Natural killer cell (primary cell): ENCODE data around the gene TTF2. TPM values are rescaled to one million over a fixed set of nuclear protein-coding genes. Genes with fewer than 3 reads are reported as not detected.

Experiments used
- ATAC-seq, 3 donors: fragments of 150-1000 bp in 2 of 3; fragments of 200-7000 bp in 1 of 3; cut with Tn5 transposase; 1 replicate in 1 of 3; 2 replicates in 2 of 3; pipeline ENCODE4 v1.10.0; 2021; ENCODE audit warnings: mild to moderate bottlenecking in 2 of 3, moderate library complexity in 2 of 3
- DNase-seq, 2 donors: peaks; one replicate each; pipeline versions ENCODE4 v3.0.0 to v3.0.0-alpha.2; 2013 to 2021; ENCODE audit warnings: mixed read lengths in 1 of 2
- H3K27ac ChIP-seq: one replicate; pipeline ENCODE4 v1.5.1; 2013; ENCODE audit warnings: mild to moderate bottlenecking, low read length
- H3K27me3 ChIP-seq: one replicate; pipeline ENCODE4 v1.6.1; 2013; ENCODE audit warnings: low read length; ENCODE audit not compliant: control insufficient read depth, insufficient read depth
- H3K36me3 ChIP-seq: one replicate; pipeline ENCODE4 v1.6.1; 2013; ENCODE audit warnings: low read length; ENCODE audit not compliant: control insufficient read depth, insufficient read depth
- H3K4me1 ChIP-seq: one replicate; pipeline ENCODE4 v1.6.1; 2013; ENCODE audit warnings: low read length; ENCODE audit not compliant: control insufficient read depth, insufficient read depth
- H3K4me3 ChIP-seq: one replicate; pipeline ENCODE4 v1.5.1; 2013; ENCODE audit warnings: low read length
- H3K9me3 ChIP-seq: one replicate; pipeline ENCODE4 v1.6.1; 2013; ENCODE audit warnings: low read length; ENCODE audit not compliant: control insufficient read depth, insufficient read depth
- H3K27ac Mint-ChIP-seq, 2 donors: one replicate each; pipeline ENCODE4 v1.8.0; 2022; ENCODE audit warnings: mild to moderate bottlenecking in 2 of 2, mixed read lengths in 2 of 2, moderate library complexity in 1 of 2
- H3K27me3 Mint-ChIP-seq, 2 donors: one replicate each; pipeline ENCODE4 v1.8.0; 2022; ENCODE audit warnings: low read depth in 2 of 2, mixed read lengths in 2 of 2
- H3K36me3 Mint-ChIP-seq: one replicate; pipeline ENCODE4 v1.8.0; 2022; ENCODE audit warnings: mixed read lengths
- H3K4me1 Mint-ChIP-seq, 2 donors: one replicate each; pipeline ENCODE4 v1.8.0; 2022; ENCODE audit warnings: mixed read lengths in 2 of 2
- H3K4me3 Mint-ChIP-seq: one replicate; pipeline ENCODE4 v1.8.0; 2022; ENCODE audit warnings: mild to moderate bottlenecking, moderate library complexity, mixed read lengths
- H3K9me3 Mint-ChIP-seq, 2 donors: one replicate each; pipeline ENCODE4 v1.8.0; 2022; ENCODE audit warnings: mixed read lengths in 2 of 2
- CTCF ChIP-seq: fragments of 200-600 bp; IDR thresholded peaks from one replicate; pipeline ENCODE4 v1.8.0; 2022; ENCODE audit warnings: antibody characterized with exemption
- WGBS: methylation state at CpG from one replicate; pipeline ENCODE4 v1.1.7; 2013; ENCODE audit warnings: missing lambda C conversion rate; ENCODE audit not compliant: insufficient coverage; 5-methylcytosine and 5-hydroxymethylcytosine counted together
- intact Hi-C: fragments of 100-400 bp; cut with micrococcal nuclease; formaldehyde crosslinking; loops from one replicate; pipeline ENCODE4 v1.14.2; 2022
- total RNA-seq, 4 donors: library from RNA; stranded (reverse); fragments of 120-200 nt in 1 of 4; gene quantifications; one replicate each; pipeline versions ENCODE4 v1.2.3 to v1.2.4, GENCODE V29; 2013 to 2022

TTF2 gene
- total RNA-seq, 3 donors from 2014 or later (not counting 1 experiment from before 2014, with no cell fraction given), result 17.9 to 24.7 (median 23.9) TPM

- Histone ChIP-seq H3K9me3 (no peaks in the 10 kb centered on the region), H3K36me3 (peaks cover 40% of the 10 kb centered on the region), H3K4me3 (no peak overlapping the region), H3K4me1 (no peaks in the 10 kb centered on the region), H3K27me3 (no peaks in the 10 kb centered on the region), H3K27ac (no peak overlapping the region)
- Mint-ChIP-seq H3K4me1 (peaks cover 6% of the 10 kb centered on the region in 2 donors), H3K4me3 (no peak overlapping the region), H3K27me3 (no peaks in the 10 kb centered on the region), H3K9me3 (no peaks in the 10 kb centered on the region), H3K27ac (no peak overlapping the region), H3K36me3 (peaks cover 10% of the 10 kb centered on the region)
- no peak for TF ChIP-seq CTCF
- ATAC-seq (no peak), DNase-seq (no peak)
- intact Hi-C loops, result no loop called here
- WGBS, result 96% methylated on average over 7 of the region's 7 CpGs
Observed at GRCh38 chr1:117094841-117095604, 34.9 kb downstream of the TTF2 start.

- H3K9me3 Mint-ChIP-seq, result no peaks in the 10 kb centered on the region
- H3K4me3 Mint-ChIP-seq, result no peak overlapping the region
- peaks cover 10% of the 10 kb centered on the region for H3K36me3 Mint-ChIP-seq
- ATAC-seq (no peak), DNase-seq (no peak)
- Histone ChIP-seq H3K27me3 (no peaks in the 10 kb centered on the region), H3K9me3 (no peaks in the 10 kb centered on the region), H3K4me1 (no peaks in the 10 kb centered on the region), H3K27ac (no peak overlapping the region), H3K36me3 (peaks cover 36% of the 10 kb centered on the region), H3K4me3 (no peak overlapping the region)
- intact Hi-C loops, result no loop called here
- WGBS, result 96% methylated on average over 3 of the region's 3 CpGs
- no peak overlapping the region for H3K27ac Mint-ChIP-seq
- TF ChIP-seq CTCF, result no peak
- H3K4me1 Mint-ChIP-seq, result peaks cover 6% of the 10 kb centered on the region in 2 donors
- no peaks in the 10 kb centered on the region for H3K27me3 Mint-ChIP-seq
Observed at GRCh38 chr1:117096951-117097408, 36.9 kb downstream of the TTF2 start.

- Mint-ChIP-seq H3K36me3 (peaks cover 10% of the 10 kb centered on the region), H3K27ac (no peak overlapping the region), H3K4me1 (peaks cover 6% of the 10 kb centered on the region in 2 donors), H3K27me3 (no peaks in the 10 kb centered on the region), H3K4me3 (no peak overlapping the region), H3K9me3 (no peaks in the 10 kb centered on the region)
- Histone ChIP-seq H3K4me3 (no peak overlapping the region), H3K27ac (no peak overlapping the region), H3K9me3 (no peaks in the 10 kb centered on the region), H3K27me3 (no peaks in the 10 kb centered on the region), H3K4me1 (no peaks in the 10 kb centered on the region), H3K36me3 (peaks cover 40% of the 10 kb centered on the region)
- ATAC-seq, result no peak
- intact Hi-C loops, result no loop called here
- no peak for DNase-seq
- TF ChIP-seq CTCF, result no peak
- 92% methylated on average over 4 of the region's 4 CpGs for WGBS
Observed at GRCh38 chr1:117097443-117097842, 37.3 kb downstream of the TTF2 start.
